BLaER1 (cell line): ENCODE measurements around the gene PTPRD.

ENCODE experiments used
- H3K27ac ChIP-seq: shearing (Covaris generic); formaldehyde crosslinking; 2 replicates; pipeline ENCODE4 v1.8.1; 2022
- H3K27me3 ChIP-seq: shearing (Covaris generic); formaldehyde crosslinking; 2 replicates; pipeline ENCODE4 v1.8.1; 2022
- H3K36me3 ChIP-seq: shearing (Covaris generic); formaldehyde crosslinking; 2 replicates; pipeline ENCODE4 v1.8.1; 2022
- H3K4me1 ChIP-seq: shearing (Covaris generic); formaldehyde crosslinking; 2 replicates; pipeline ENCODE4 v1.8.1; 2022
- H3K4me2 ChIP-seq: shearing (Covaris generic); formaldehyde crosslinking; 2 replicates; pipeline ENCODE4 v1.8.1; 2022
- H3K4me3 ChIP-seq: shearing (Covaris generic); formaldehyde crosslinking; 2 replicates; pipeline ENCODE4 v1.8.1; 2022
- H3K9ac ChIP-seq: shearing (Covaris generic); formaldehyde crosslinking; 2 replicates; pipeline ENCODE4 v1.8.1; 2022
- H3K9me3 ChIP-seq: shearing (Covaris generic); formaldehyde crosslinking; 2 replicates; pipeline ENCODE4 v1.8.1; 2022
- H4K20me1 ChIP-seq: shearing (Covaris generic); formaldehyde crosslinking; 2 replicates; pipeline ENCODE4 v1.8.1; 2022
- Cebpa-rat ChIP-seq: shearing (Covaris generic); IDR thresholded peaks from 2 replicates; pipeline ENCODE4 v1.8.1; 2022

The PTPRD gene

GRCh38 chr9:10612641-10613398 is at the start of gene PTPRD:
Gene PTPRD (minus strand): TSS chr9:10613002.
- Histone ChIP-seq H3K9me3 (peaks cover 8% of the 10 kb centered on the region), H3K36me3 (no peaks in the 10 kb centered on the region), H4K20me1 (no peaks in the 10 kb centered on the region; the same call in 1 of the 2 replicates), H3K27ac (no peak within 1 kb of the TSS), H3K9ac (no peak within 1 kb of the TSS), H3K4me2 (peak within 1 kb of the TSS; percentile 78), H3K4me1 (peaks cover 25% of the 10 kb centered on the region), H3K27me3 (peaks cover 29% of the 10 kb centered on the region), H3K4me3 (peak within 1 kb of the TSS; percentile 67)
- no peak for TF ChIP-seq Cebpa-rat

GRCh38 chr9:10661994-10662393 is 49.2 kb upstream of the PTPRD start:
- Histone ChIP-seq H3K4me1 (no peaks in the 10 kb centered on the region), H3K9me3 (no peaks in the 10 kb centered on the region), H3K36me3 (no peaks in the 10 kb centered on the region), H3K27me3 (no peaks in the 10 kb centered on the region), H3K9ac (no peak overlapping the region), H3K4me2 (no peak overlapping the region), H3K27ac (no peak overlapping the region), H3K4me3 (no peak overlapping the region), H4K20me1 (no peaks in the 10 kb centered on the region)
- no peak for TF ChIP-seq Cebpa-rat

GRCh38 chr9:10661376-10661775 is 48.6 kb upstream of the PTPRD start:
- Histone ChIP-seq H3K4me3 (no peak overlapping the region), H3K9me3 (no peaks in the 10 kb centered on the region), H3K27ac (no peak overlapping the region)

GRCh38 chr9:10651012-10651411 is 38.2 kb upstream of the PTPRD start:
- TF ChIP-seq Cebpa-rat: no peak
- H3K4me1 ChIP-seq: no peaks in the 10 kb centered on the region
- peaks cover 12% of the 10 kb centered on the region for H3K9me3 ChIP-seq
- no peaks in the 10 kb centered on the region for H3K27me3 ChIP-seq
- no peak overlapping the region for H3K27ac ChIP-seq
- no peak overlapping the region for H3K9ac ChIP-seq
- no peaks in the 10 kb centered on the region for H3K36me3 ChIP-seq
- H3K4me2 ChIP-seq: no peak overlapping the region
- no peaks in the 10 kb centered on the region for H4K20me1 ChIP-seq
- H3K4me3 ChIP-seq: no peak overlapping the region

More at GRCh38 chr9:10661376-10661775, 48.6 kb upstream of the PTPRD start:
- H3K4me2 ChIP-seq: no peak overlapping the region
- H3K4me1 ChIP-seq: no peaks in the 10 kb centered on the region
- H4K20me1 ChIP-seq: no peaks in the 10 kb centered on the region
- no peak for TF ChIP-seq Cebpa-rat
- H3K9ac ChIP-seq: no peak overlapping the region
- no peaks in the 10 kb centered on the region for H3K27me3 ChIP-seq
- H3K36me3 ChIP-seq: no peaks in the 10 kb centered on the region

- no peak for TF ChIP-seq Cebpa-rat
- peaks cover 12% of the 10 kb centered on the region for H3K9me3 ChIP-seq
- H4K20me1 ChIP-seq: no peaks in the 10 kb centered on the region
- no peak overlapping the region for H3K27ac ChIP-seq
- H3K4me3 ChIP-seq: no peak overlapping the region
- H3K4me2 ChIP-seq: no peak overlapping the region
- H3K9ac ChIP-seq: no peak overlapping the region
- H3K4me1 ChIP-seq: no peaks in the 10 kb centered on the region
- H3K27me3 ChIP-seq: no peaks in the 10 kb centered on the region
- no peaks in the 10 kb centered on the region for H3K36me3 ChIP-seq
These were observed 36.3 kb upstream of the PTPRD start for GRCh38 chr9:10649076-10649475.

GRCh38 chr9:10633785-10634184 is 21.0 kb upstream of the PTPRD start:
- Histone ChIP-seq H3K4me3 (no peak overlapping the region), H3K4me2 (no peak overlapping the region), H3K27me3 (no peaks in the 10 kb centered on the region), H3K4me1 (no peaks in the 10 kb centered on the region), H3K9me3 (no peaks in the 10 kb centered on the region), H4K20me1 (no peaks in the 10 kb centered on the region), H3K36me3 (no peaks in the 10 kb centered on the region), H3K27ac (no peak overlapping the region), H3K9ac (no peak overlapping the region)
- TF ChIP-seq Cebpa-rat: no peak

GRCh38 chr9:10614196-10614800 is 1.5 kb upstream of the PTPRD start:
- H3K4me1 ChIP-seq: peaks cover 25% of the 10 kb centered on the region
- H3K4me2 ChIP-seq: peak overlapping the region; percentile 40
- TF ChIP-seq Cebpa-rat: no peak
- H4K20me1 ChIP-seq: no peaks in the 10 kb centered on the region; the same call in 1 of the 2 replicates
- no peak overlapping the region for H3K9ac ChIP-seq
- peaks cover 29% of the 10 kb centered on the region for H3K27me3 ChIP-seq
- H3K9me3 ChIP-seq: peaks cover 8% of the 10 kb centered on the region
- H3K4me3 ChIP-seq: no peak overlapping the region
- no peak overlapping the region for H3K27ac ChIP-seq
- no peaks in the 10 kb centered on the region for H3K36me3 ChIP-seq

GRCh38 chr9:10613419-10613818 is 617 bp upstream of the PTPRD start:
- Histone ChIP-seq H3K9ac (no peak overlapping the region), H4K20me1 (no peaks in the 10 kb centered on the region; the same call in 1 of the 2 replicates), H3K36me3 (no peaks in the 10 kb centered on the region), H3K4me1 (peaks cover 25% of the 10 kb centered on the region), H3K4me3 (peak overlapping the region; percentile 67), H3K27me3 (peaks cover 29% of the 10 kb centered on the region), H3K27ac (no peak overlapping the region), H3K4me2 (peak overlapping the region; percentile 78), H3K9me3 (peaks cover 8% of the 10 kb centered on the region)
- TF ChIP-seq Cebpa-rat: no peak

- Histone ChIP-seq H3K9me3 (no peaks in the 10 kb centered on the region), H3K4me2 (no peak overlapping the region), H3K9ac (no peak overlapping the region), H3K27me3 (no peaks in the 10 kb centered on the region), H3K4me1 (no peaks in the 10 kb centered on the region), H4K20me1 (no peaks in the 10 kb centered on the region), H3K27ac (no peak overlapping the region), H3K4me3 (no peak overlapping the region), H3K36me3 (no peaks in the 10 kb centered on the region)
- no peak for TF ChIP-seq Cebpa-rat
These were observed 7.4 kb downstream of the PTPRD start for GRCh38 chr9:10605388-10605787.

GRCh38 chr9:10604927-10605326 is 7.9 kb downstream of the PTPRD start:
- H3K27ac ChIP-seq: no peak overlapping the region
- no peak overlapping the region for H3K4me2 ChIP-seq
- H3K9ac ChIP-seq: no peak overlapping the region
- TF ChIP-seq Cebpa-rat: no peak
- H3K36me3 ChIP-seq: no peaks in the 10 kb centered on the region
- no peaks in the 10 kb centered on the region for H3K9me3 ChIP-seq
- no peaks in the 10 kb centered on the region for H3K4me1 ChIP-seq
- H3K27me3 ChIP-seq: no peaks in the 10 kb centered on the region
- H3K4me3 ChIP-seq: no peak overlapping the region
- H4K20me1 ChIP-seq: no peaks in the 10 kb centered on the region
